Right atrium auricular region (tissue), 2 donors: ENCODE data around the gene TEX35. TPM values are rescaled to one million over a fixed set of nuclear protein-coding genes. Genes with fewer than 3 reads are reported as not detected.
"Not testable (repeated sequence)": the region's sequence is repeated elsewhere in the genome, so short reads cannot be mapped to it uniquely, and the experiment has no call there.

Experiments used
- DNase-seq: peaks from one replicate; pipeline ENCODE4 v3.0.0-alpha.2; 2019; ENCODE audit warnings: low spot score
- H3K27ac ChIP-seq, 2 donors: fragments of 200-600 bp; sonication (generic); 1 replicate in 1 of 2; 2 replicates in 1 of 2; pipeline ENCODE4 v1.5.1; 2016 to 2019
- H3K27me3 ChIP-seq, 2 donors: fragments of 200-600 bp; sonication (generic); one replicate each; pipeline versions ENCODE4 v1.5.1 to v1.6.0; 2017 to 2019
- H3K36me3 ChIP-seq: fragments of 200-600 bp; sonication (generic); one replicate; pipeline ENCODE4 v1.5.1; 2016
- H3K4me1 ChIP-seq, 2 donors: fragments of 200-600 bp; sonication (generic); one replicate each; pipeline versions ENCODE4 v1.5.1 to v1.6.0; 2017 to 2019
- H3K4me3 ChIP-seq, 2 donors: fragments of 200-600 bp; sonication (generic); 1 replicate in 1 of 2; 2 replicates in 1 of 2; pipeline ENCODE4 v1.5.1; 2017 to 2019; ENCODE audit warnings: mild to moderate bottlenecking in 1 of 2, moderate library complexity in 1 of 2
- H3K9me3 ChIP-seq, 2 donors: fragments of 200-600 bp; sonication (generic); one replicate each; pipeline ENCODE4 v1.5.1; 2019
- CTCF ChIP-seq, 2 donors: fragments of 200-600 bp; sonication (generic); IDR thresholded peaks; one replicate each; pipeline ENCODE4 v1.5.1; 2019; ENCODE audit warnings: antibody characterized with exemption in 2 of 2
- total RNA-seq, 2 donors: library from RNA; depleted of rRNA; stranded (reverse); fragments of >200 nt; gene quantifications; one replicate each; pipeline ENCODE4 v1.1.0, GENCODE V29; 2016

TEX35 gene
- total RNA-seq, 2 donors from 2014 or later, result 0.33 TPM; not detected in 1

GRCh38 chr1:178551307-178551706, 38.4 kb downstream of the TEX35 start:
- H3K36me3 ChIP-seq, result no peaks in the 10 kb centered on the region
- no peaks in the 10 kb centered on the region for H3K9me3 ChIP-seq
- no peak overlapping the region for H3K4me3 ChIP-seq
- H3K27me3 ChIP-seq, result no peaks in the 10 kb centered on the region
- H3K4me1 ChIP-seq, result no peaks in the 10 kb centered on the region
- TF ChIP-seq CTCF (IDR thresholded peaks at IDR 0.05), result no peak
- no peak for DNase-seq
- H3K27ac ChIP-seq, result no peak overlapping the region

GRCh38 chr1:178551940-178552339, 39.0 kb downstream of the TEX35 start:
- no peak for DNase-seq
- TF ChIP-seq CTCF (IDR thresholded peaks at IDR 0.05), result no peak
- Histone ChIP-seq H3K9me3 (no peaks in the 10 kb centered on the region), H3K4me1 (no peaks in the 10 kb centered on the region), H3K4me3 (no peak overlapping the region), H3K27me3 (no peaks in the 10 kb centered on the region), H3K27ac (no peak overlapping the region), H3K36me3 (no peaks in the 10 kb centered on the region)

- Histone ChIP-seq H3K4me3 (no peak overlapping the region), H3K9me3 (no peaks in the 10 kb centered on the region), H3K4me1 (no peaks in the 10 kb centered on the region), H3K27ac (no peak overlapping the region), H3K27me3 (no peaks in the 10 kb centered on the region), H3K36me3 (no peaks in the 10 kb centered on the region)
- TF ChIP-seq CTCF (IDR thresholded peaks at IDR 0.05), result no peak
- no peak for DNase-seq
These were observed 39.9 kb downstream of the TEX35 start for GRCh38 chr1:178552856-178553255.

GRCh38 chr1:178554351-178554750, 41.4 kb downstream of the TEX35 start:
- not testable (repeated sequence) for H3K9me3 ChIP-seq, H3K4me3 ChIP-seq, H3K36me3 ChIP-seq, H3K27me3 ChIP-seq, H3K27ac ChIP-seq, H3K4me1 ChIP-seq, DNase-seq

GRCh38 chr1:178555613-178556012, 42.7 kb downstream of the TEX35 start:
- not testable (repeated sequence) for H3K4me1 ChIP-seq, H3K27ac ChIP-seq, H3K36me3 ChIP-seq, H3K27me3 ChIP-seq, DNase-seq, H3K4me3 ChIP-seq, H3K9me3 ChIP-seq

GRCh38 chr1:178558816-178559215, 45.9 kb downstream of the TEX35 start:
- DNase-seq, H3K4me1 ChIP-seq, H3K4me3 ChIP-seq, H3K27me3 ChIP-seq, H3K36me3 ChIP-seq, H3K9me3 ChIP-seq, H3K27ac ChIP-seq: not testable (repeated sequence)

- H3K9me3 ChIP-seq, result no peaks in the 10 kb centered on the region
- no peak overlapping the region for H3K4me3 ChIP-seq
- no peaks in the 10 kb centered on the region for H3K27me3 ChIP-seq
- H3K4me1 ChIP-seq, result peaks cover 0 to 6% of the 10 kb centered on the region in 2 donors
- no peak for DNase-seq
- no peak overlapping the region for H3K27ac ChIP-seq
- no peaks in the 10 kb centered on the region for H3K36me3 ChIP-seq
- no peak for TF ChIP-seq CTCF (IDR thresholded peaks at IDR 0.05)
These were observed 48.0 kb downstream of the TEX35 start for GRCh38 chr1:178560871-178561376.
